ENCODE results near the gene BAIAP2.

Gene BAIAP2

GRCh38 chr17:81090361-81091136 is 55.6 kb downstream of the BAIAP2 start:
- peak; percentile 84 for DNase-seq (ENCODE audit: low read depth)

DNA sequence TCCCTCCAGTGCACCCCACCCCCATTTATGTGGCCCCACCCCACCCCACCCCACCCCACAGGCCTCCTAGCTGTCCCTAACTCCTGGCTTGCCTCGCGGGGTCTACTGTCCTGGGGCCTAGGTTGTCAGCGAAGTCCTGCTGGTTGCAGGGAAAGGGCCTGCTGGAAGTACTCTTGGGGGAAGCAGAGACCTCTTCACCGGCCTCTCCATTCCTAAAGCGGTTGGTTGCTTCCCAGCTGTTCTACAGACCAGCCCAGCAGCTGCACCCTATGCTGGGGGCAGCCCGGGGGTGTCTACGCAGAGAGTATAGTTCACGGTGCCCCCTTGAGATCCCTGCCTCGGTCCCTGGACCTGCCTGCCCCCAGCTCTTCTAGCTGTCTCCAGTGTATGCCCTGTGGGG is 56.2 kb downstream of the BAIAP2 start:
- DNase-seq (ENCODE audit: low read depth), result no peak

DNA sequence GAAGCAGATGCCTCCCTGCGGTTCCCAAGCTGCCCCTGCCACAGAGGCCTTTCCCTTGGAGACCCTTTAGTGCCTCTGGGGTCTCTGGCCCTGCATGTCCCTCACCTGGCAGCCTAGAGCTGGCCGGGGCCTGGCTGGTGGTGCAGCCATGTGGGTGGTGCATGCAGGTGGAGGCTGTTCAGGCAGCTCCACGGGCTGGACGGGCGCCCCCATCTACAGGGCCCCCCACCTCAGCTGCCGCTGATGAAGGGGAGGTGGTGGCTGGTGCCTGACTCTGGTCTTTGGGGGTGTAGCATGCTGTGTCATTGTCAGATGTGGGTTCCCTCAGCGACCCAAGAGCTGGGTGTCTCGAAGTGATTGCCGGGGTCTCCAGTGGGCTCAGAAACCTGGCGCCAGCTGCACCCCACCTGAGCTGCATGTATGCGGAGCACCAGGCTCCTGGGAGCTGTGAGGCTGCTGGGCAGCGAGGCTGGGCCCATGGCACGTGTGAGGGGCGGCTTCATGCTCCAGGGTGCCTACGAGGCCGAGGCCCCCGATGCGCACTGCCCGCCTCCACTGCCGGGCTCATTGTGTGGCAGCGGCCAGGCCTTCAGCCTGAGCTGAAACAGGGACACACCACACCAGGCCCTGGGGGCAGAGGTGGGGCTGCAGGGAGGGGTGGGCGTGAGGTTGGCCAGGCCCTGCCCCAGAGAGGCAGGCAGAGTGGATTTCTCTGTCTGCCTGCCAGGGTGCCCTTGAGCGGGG is 57.0 kb downstream of the BAIAP2 start:
- DNase-seq (ENCODE audit: low read depth), result no peak

- DNase-seq (ENCODE audit: low read depth), result no peak
These were observed 57.7 kb downstream of the BAIAP2 start for GRCh38 chr17:81092518-81093095.

DNA sequence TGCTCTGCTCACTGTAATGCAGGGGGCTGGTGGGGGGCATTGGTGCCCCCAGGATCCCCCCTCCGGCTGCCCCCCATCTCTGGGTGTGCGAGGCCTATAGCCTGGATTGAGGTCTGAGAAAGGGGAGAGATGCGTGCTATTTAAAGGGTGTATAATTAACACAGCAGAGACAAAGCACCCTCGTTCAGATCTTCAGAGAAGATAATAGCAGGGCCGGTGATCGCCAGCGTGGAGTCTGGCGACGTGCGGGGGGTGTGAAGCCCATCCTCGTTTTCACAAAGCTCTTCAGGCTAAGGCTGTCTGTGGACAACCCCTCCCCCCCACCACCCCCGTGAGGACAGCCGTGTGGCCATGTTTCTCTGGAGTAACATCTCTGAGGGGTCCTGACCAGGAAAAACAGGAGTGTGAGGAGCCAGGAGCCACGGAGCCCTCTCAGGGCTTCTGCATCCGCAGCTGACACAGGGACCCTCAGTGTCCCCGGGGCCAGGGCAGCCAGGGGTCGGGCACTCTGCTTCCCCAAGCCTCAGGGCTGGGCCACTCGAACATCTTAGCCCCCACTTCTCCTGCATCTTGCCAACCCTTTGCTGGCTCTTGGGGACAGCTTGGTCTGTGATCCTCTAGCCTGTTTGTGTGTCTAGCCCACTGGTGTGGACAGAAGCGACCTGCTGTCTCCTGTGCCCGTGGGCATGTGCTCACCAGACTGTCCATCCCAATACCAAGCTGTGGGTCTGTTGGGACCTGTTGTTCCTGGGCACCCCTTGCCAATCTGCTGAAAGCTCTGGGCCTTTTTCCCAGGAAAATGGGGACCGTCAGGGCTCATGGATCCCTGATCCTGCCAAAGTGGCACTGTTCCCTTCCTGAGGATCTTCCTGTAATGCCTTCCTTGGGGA is 58.9 kb downstream of the BAIAP2 start:
- no peak for DNase-seq (ENCODE audit: low read depth)

DNA sequence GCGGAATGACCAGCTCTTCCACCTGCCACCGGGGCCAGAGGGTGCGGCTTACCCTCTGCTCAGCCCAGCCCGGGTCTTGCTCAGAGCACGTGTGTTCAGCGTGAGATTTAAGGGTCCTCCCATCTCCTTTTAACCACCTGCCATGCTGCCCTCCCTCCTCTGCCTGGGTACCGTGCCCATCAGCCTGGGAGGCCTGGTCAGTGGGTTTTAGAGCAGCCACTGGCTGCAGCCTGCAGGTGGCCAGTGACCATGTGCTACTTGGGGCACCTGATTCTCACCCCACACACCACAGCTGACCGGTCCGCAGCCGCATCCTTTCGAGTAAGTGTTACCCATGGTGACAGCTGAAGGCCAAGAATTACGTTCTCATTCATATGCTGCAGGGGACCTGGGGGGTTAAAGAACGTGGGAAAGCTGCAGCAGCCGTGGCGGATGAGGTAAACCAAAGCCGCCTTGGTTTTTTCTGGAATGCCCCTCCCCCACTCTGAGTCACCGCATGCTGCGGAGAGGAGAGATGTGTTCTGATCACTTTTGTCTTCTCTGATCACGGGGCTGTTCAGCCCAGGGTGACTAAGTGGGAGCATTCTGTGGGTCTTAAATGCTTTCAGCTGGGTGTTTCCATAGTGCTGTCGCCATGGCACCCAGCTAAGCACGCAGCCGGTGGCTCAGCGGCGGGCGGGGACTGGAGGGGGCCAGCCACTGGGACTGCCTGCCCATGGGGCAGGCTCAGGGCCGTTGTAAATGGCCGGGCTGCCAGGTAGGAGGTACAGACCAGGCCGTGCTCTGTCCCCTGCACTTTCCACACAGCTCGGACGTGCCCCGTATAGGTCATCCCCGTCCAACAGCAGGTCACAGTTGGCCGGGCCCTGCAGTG is 59.8 kb downstream of the BAIAP2 start:
- DNase-seq (ENCODE audit: low read depth), result no peak

DNA sequence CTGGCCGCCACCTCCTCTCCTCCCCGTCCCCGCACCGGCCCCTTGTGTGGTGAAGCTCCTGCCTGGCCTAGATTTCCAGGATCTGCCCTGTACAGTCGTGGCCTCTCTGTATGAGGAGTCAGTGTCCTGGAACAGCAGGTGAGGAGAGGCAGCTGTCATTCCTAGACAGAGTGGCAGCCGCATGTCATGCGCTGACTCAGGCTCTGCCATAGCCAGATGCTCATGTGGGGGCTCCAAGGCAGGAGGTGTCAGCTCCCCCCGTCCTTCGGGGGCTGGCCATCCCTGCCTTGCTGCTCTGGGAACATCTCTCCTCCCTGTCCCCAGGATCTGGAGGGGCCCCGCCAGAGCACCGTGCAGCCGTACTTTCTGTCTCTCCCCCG is 60.4 kb downstream of the BAIAP2 start:
- no peak for DNase-seq (ENCODE audit: low read depth)

DNA sequence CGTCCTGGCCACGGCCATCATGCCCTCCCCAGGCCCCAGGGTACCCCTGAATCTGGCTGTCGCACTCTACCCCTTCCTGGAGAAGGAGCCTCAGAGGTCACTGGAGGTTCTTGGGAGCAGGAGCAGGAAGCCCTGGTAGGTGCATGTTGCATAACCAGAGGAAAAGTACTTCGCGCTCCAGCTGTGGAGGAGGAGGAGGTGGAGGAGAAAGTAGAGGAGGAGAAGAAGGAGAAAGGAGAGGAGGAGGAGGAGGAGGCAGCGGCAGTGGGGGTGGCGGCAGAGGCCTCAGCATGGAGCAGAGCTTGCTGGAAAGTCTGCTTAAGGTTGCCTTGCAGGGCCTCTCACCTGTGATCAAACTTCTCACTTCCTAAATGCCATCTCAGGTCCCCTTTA is 61.8 kb downstream of the BAIAP2 start:
- no peak for DNase-seq (ENCODE audit: low read depth)

DNA sequence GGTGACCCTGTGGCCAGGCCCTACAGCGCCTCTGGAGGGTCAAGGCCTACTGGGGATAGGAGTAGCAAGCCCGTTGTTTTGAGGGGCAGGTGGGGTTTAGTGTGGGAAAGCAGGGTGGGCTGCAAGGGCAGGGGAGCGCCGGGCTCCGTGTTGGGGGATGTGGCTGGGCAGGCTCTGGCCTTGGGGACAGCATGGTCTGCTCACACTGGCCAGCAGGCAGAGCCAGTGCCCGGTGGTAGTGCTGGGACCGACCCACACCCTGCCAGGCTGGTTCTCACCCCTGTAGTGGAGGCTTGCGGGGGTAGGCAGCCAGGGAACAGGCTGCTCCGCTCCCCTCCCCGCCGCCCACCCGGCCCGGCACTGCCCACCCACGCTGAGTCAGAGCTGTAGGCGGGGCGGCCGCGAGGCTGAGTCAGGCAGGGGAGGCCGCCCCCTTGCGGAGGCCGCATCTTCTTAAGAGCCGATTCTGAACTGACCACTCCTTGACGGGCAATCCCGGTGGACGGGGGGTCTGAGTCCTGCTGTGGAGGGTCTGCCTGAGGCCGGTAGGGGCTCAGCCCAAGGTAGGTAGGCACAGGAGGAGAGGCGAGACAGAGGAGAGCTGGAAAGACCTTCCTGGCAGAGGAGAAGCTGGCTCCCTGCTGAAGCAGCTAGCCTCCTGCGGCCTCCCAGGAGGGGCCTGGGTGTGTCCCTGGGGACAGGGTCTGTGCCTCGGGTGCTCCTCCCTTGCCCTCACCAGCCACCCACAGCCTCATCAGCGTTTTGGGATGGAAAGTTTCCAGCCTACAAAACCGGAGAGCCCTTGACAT is 62.4 kb downstream of the BAIAP2 start:
- peak; percentile 55 for DNase-seq (ENCODE audit: low read depth)

DNA sequence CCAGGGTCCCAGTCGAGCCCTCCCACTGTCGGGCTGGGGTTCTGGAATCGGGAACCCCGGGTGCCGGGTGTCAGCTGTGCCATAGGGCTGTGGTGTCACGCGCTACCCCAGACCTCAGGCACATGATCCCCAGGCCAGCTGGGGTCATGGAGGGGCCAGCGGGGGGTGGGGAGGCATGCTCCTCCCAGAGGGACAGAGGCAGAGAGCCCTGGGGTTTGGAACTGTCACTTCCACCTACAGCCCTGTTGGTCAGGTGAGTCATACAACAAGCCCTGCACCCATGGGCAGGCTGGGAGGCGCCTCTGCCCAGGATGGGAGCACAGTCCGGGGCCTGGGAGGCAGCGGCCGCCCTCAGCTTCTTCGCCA is 63.0 kb downstream of the BAIAP2 start:
- no peak for DNase-seq (ENCODE audit: low read depth)

DNA sequence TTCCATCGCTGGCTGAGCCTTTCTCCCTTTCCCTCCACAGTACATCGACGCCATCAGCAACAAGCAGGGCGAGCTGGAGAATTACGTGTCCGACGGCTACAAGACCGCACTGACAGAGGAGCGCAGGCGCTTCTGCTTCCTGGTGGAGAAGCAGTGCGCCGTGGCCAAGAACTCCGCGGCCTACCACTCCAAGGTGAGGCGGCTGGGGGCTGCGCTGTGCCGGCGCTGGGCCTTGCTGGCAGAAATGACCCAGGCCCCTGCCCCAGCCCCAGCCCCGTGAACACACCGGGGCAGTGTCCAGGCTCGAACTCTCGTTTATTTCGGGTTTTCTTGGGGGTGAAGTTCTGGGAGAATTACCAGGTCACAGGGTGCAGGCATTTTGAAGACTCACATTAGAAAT is 64.9 kb downstream of the BAIAP2 start:
- no peak for DNase-seq (ENCODE audit: low read depth)

GRCh38 chr17:81100668-81101067 is 65.7 kb downstream of the BAIAP2 start:
- no peak for DNase-seq (ENCODE audit: low read depth)

DNA sequence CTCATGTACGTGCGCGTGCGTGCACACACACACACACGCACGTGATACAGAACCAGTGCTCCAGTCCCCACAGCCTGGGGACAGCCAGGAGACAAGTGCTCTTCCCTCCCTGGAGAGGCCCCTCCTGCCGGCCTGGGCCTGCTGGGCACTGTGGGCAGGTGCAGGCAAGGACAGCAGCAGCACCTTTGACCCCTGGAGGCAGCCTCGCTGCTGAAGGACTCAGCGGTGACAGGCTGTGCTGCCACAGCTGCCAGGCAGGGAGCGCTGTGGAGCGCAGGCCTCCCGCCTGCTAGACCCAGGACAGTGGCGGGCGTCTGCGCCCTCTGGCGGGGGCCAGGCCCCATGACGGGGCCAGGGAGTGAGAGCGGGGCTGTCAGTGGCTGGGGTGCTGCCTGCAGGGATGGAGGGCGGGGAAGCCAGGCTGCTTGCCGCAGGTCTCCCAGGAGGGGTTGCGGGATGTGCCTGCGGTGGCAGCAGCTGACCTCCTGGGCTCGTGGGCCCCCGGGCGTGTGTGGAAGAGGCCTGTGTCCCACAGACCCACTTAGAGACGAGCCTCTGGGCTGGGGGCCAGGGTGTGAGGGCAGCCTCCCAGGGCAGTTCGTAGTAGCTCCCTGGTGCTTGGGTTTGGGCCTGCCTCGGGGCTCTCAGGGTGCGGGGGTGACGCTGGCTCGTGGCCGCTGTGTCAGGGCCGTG is 66.8 kb downstream of the BAIAP2 start:
- DNase-seq (ENCODE audit: low read depth), result peak; percentile 64

GRCh38 chr17:81102352-81102751 is 67.4 kb downstream of the BAIAP2 start:
- no peak for DNase-seq (ENCODE audit: low read depth)

DNA sequence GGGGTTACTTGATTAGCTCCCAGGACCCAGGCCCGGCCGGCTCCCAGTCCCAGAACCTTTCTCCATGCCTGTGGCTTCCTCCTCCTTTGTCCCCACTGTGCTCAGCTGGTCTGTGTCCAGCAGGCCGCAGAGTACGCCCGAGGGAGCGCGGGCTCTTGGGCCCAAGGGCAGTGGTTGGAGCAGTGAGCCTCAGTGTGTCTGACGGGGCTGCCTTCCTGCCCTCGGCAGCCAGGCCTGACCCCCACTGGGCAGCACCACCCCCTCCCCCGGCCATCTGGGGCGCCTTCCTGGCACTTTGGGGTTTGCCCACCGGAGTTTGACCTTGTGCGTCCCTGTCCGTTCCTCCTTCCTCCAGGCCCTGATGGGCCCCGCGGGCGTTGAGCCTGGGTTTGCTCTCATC is 67.9 kb downstream of the BAIAP2 start:
- DNase-seq (ENCODE audit: low read depth), result no peak

GRCh38 chr17:81103379-81103778 is 68.4 kb downstream of the BAIAP2 start:
- DNase-seq (ENCODE audit: low read depth), result no peak

GRCh38 chr17:81106716-81107115 is 71.8 kb downstream of the BAIAP2 start:
- DNase-seq (ENCODE audit: low read depth), result no peak

GRCh38 chr17:81108220-81108619 is 73.3 kb downstream of the BAIAP2 start:
- DNase-seq (ENCODE audit: low read depth), result no peak

GRCh38 chr17:81109957-81110356 is 75.0 kb downstream of the BAIAP2 start:
- peak; percentile 50 for DNase-seq (ENCODE audit: low read depth)

GRCh38 chr17:81110488-81111040 is 75.6 kb downstream of the BAIAP2 start:
- no peak for DNase-seq (ENCODE audit: low read depth)
